Measurements from ENCODE around the gene WASF3.

The WASF3 gene

DNA sequence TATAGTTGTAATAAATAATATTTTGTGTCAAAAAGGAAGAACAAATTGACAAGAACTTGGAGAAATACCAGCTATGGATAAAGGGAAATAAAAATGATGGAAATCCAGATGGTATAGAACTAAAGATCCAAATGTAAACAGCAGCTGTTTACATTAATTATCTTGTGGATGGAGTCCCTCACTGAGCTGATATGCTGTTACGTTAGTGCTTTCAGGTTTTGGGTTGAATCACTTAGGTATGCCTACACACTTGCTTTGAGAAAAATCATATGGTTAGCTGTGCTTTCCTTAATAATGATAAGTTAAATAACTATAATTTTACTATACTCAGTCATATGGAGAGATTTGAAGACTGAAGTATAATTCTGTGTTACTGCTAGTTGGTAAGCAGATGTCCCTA lies 27.7 kb downstream of the WASF3 start:
- Histone ChIP-seq H3K9me2 (replicated peaks; ENCODE audit: insufficient read depth, low read length) (no peaks in the 10 kb centered on the region), H3K9me3 (replicated peaks; ENCODE audit: insufficient read depth, low read length) (no peaks in the 10 kb centered on the region), H3F3A (ENCODE audit: insufficient read depth, low read length) (no peaks in the 10 kb centered on the region), H3K9ac (ENCODE audit: low read length) (no peak overlapping the region), H3K4me1 (ENCODE audit: low read length) (no peaks in the 10 kb centered on the region), H2AFZ (ENCODE audit: low read length) (no peak overlapping the region), H3K4me3 (ENCODE audit: low read length) (no peak overlapping the region), H3K4me2 (ENCODE audit: low read depth, low read length) (no peak overlapping the region), H3K36me3 (replicated peaks; ENCODE audit: insufficient read depth, low read length) (no peaks in the 10 kb centered on the region), H3K79me2 (ENCODE audit: low read length) (no peaks in the 10 kb centered on the region), H4K20me1 (ENCODE audit: insufficient read depth, low read length) (no peaks in the 10 kb centered on the region), H3K27ac (ENCODE audit: low read length) (no peak overlapping the region), H3K27me3 (replicated peaks; ENCODE audit: insufficient read depth, low read length) (no peaks in the 10 kb centered on the region)
- no peak for TF ChIP-seq EZH2 (optimal IDR thresholded peaks at IDR 0.05; ENCODE audit: low read depth, low read length)
- TF ChIP-seq, protein P1, sequence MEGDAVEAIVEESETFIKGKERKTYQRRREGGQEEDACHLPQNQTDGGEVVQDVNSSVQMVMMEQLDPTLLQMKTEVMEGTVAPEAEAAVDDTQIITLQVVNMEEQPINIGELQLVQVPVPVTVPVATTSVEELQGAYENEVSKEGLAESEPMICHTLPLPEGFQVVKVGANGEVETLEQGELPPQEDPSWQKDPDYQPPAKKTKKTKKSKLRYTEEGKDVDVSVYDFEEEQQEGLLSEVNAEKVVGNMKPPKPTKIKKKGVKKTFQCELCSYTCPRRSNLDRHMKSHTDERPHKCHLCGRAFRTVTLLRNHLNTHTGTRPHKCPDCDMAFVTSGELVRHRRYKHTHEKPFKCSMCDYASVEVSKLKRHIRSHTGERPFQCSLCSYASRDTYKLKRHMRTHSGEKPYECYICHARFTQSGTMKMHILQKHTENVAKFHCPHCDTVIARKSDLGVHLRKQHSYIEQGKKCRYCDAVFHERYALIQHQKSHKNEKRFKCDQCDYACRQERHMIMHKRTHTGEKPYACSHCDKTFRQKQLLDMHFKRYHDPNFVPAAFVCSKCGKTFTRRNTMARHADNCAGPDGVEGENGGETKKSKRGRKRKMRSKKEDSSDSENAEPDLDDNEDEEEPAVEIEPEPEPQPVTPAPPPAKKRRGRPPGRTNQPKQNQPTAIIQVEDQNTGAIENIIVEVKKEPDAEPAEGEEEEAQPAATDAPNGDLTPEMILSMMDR (IDR thresholded peaks at IDR 0.05; ENCODE audit: low read length): no peak
- TF ChIP-seq EZH2phosphoT487 (IDR thresholded peaks at IDR 0.05; ENCODE audit: low read length): no peak
- no peak for DNase-seq

DNA sequence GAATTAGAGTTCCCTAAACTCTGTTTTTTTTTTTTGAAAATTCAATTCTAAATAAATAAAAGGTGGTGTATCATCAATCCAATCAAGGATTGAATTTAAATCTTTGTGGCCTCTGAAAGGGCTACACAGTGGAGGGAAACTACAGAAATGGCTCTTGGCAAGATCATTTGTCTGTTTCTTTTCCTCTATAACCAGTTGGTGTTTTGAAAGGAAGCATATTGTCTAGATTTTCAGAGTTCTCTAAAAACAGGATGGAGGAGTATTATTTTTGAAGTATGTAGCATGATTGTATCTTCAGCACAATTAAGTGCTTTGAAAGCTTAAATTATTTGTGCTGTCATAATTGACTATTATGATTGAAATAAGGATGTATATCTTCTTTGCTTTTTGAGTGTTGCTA lies 29.8 kb downstream of the WASF3 start:
- H3K27me3 ChIP-seq (replicated peaks; ENCODE audit: insufficient read depth, low read length): no peaks in the 10 kb centered on the region
- no peak for DNase-seq

DNA sequence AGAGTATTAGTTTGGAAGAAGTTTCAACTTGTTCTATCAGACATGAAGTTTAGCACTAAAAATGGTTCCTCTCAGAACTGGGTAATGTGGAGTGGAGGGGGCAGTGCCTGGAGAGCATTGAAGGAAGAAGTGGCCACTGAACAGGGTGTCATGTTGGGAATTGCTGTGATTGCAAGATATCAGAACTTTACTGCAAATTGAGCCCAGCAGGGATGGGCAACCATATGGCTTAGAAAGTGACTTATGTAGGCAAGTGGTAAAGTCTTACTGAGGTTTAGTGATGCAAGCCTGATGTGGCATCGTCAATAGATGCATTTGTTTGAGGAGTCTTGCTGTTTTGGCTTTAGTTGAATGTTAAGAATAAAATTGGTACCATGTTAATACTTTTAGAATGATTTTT lies 31.7 kb downstream of the WASF3 start:
- no peak for DNase-seq
- H3K9me3 ChIP-seq (replicated peaks; ENCODE audit: insufficient read depth, low read length): no peaks in the 10 kb centered on the region
- no peaks in the 10 kb centered on the region for H3K27me3 ChIP-seq (replicated peaks; ENCODE audit: insufficient read depth, low read length)
- H2AFZ ChIP-seq (ENCODE audit: low read length): no peak overlapping the region
- H3K27ac ChIP-seq (ENCODE audit: low read length): no peak overlapping the region
- H3K79me2 ChIP-seq (ENCODE audit: low read length): no peaks in the 10 kb centered on the region
- H4K20me1 ChIP-seq (ENCODE audit: insufficient read depth, low read length): no peaks in the 10 kb centered on the region
- H3K9me2 ChIP-seq (replicated peaks; ENCODE audit: insufficient read depth, low read length): no peaks in the 10 kb centered on the region
- no peak overlapping the region for H3K4me2 ChIP-seq (ENCODE audit: low read depth, low read length)
- H3K4me3 ChIP-seq (ENCODE audit: low read length): no peak overlapping the region
- TF ChIP-seq, protein P1 (IDR thresholded peaks at IDR 0.05; ENCODE audit: low read length): no peak
- no peak for TF ChIP-seq EZH2 (optimal IDR thresholded peaks at IDR 0.05; ENCODE audit: low read depth, low read length)
- no peak for TF ChIP-seq EZH2phosphoT487 (IDR thresholded peaks at IDR 0.05; ENCODE audit: low read length)
- no peaks in the 10 kb centered on the region for H3K4me1 ChIP-seq (ENCODE audit: low read length)
- no peaks in the 10 kb centered on the region for H3K36me3 ChIP-seq (replicated peaks; ENCODE audit: insufficient read depth, low read length)
- no peaks in the 10 kb centered on the region for H3F3A ChIP-seq (ENCODE audit: insufficient read depth, low read length)
- H3K9ac ChIP-seq (ENCODE audit: low read length): no peak overlapping the region

More for the DNA sequence above, 29.8 kb downstream of the WASF3 start:
- Histone ChIP-seq H3K9me2 (replicated peaks; ENCODE audit: insufficient read depth, low read length) (no peaks in the 10 kb centered on the region), H3K36me3 (replicated peaks; ENCODE audit: insufficient read depth, low read length) (no peaks in the 10 kb centered on the region), H3F3A (ENCODE audit: insufficient read depth, low read length) (no peaks in the 10 kb centered on the region), H2AFZ (ENCODE audit: low read length) (no peak overlapping the region), H3K27ac (ENCODE audit: low read length) (no peak overlapping the region), H3K9me3 (replicated peaks; ENCODE audit: insufficient read depth, low read length) (no peaks in the 10 kb centered on the region), H3K4me2 (ENCODE audit: low read depth, low read length) (no peak overlapping the region), H3K4me3 (ENCODE audit: low read length) (no peak overlapping the region), H3K4me1 (ENCODE audit: low read length) (no peaks in the 10 kb centered on the region), H4K20me1 (ENCODE audit: insufficient read depth, low read length) (no peaks in the 10 kb centered on the region), H3K9ac (ENCODE audit: low read length) (no peak overlapping the region), H3K79me2 (ENCODE audit: low read length) (no peaks in the 10 kb centered on the region)
- TF ChIP-seq EZH2phosphoT487 (IDR thresholded peaks at IDR 0.05; ENCODE audit: low read length): no peak
- TF ChIP-seq, protein P1 (IDR thresholded peaks at IDR 0.05; ENCODE audit: low read length): no peak
- no peak for TF ChIP-seq EZH2 (optimal IDR thresholded peaks at IDR 0.05; ENCODE audit: low read depth, low read length)
